Lower leg skin (tissue), 3 donors: ENCODE results near the gene B3GLCT.

Experiments used
- CTCF ChIP-seq, 3 donors: fragments of 450-650 bp; IDR thresholded peaks; one replicate each; pipeline ENCODE4 v1.5.1; 2016; ENCODE audit warnings: antibody characterized with exemption in 3 of 3, mild to moderate bottlenecking in 3 of 3, moderate library complexity in 2 of 3
- POLR2A ChIP-seq, 2 donors: fragments of 450-650 bp; IDR thresholded peaks; one replicate each; pipeline ENCODE4 v1.6.1; 2016 to 2017; ENCODE audit warnings: antibody characterized with exemption in 2 of 2, mild to moderate bottlenecking in 1 of 2, moderate library complexity in 1 of 2

DNA sequence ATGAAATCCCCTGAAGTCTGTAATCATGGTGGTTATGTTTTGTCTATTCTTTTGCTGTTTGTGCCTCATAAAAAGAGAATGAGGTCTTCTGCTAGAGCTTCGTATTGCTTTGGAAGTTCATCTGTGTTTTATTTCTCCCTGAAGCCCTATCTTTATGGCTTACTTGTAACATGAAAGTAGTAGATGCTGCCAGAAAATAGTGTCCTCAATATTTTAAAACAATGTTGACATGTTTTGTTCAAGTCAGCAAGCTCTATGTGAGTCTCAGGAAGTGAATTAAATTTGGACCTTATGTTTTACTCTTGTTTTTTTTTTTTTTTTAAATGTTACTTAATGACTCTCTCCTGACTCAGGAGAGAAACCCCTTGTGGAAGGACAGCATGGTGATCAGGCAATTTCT, 130.5 kb downstream of the B3GLCT start:
- TF ChIP-seq POLR2A (IDR thresholded peaks at IDR 0.05) (no peak), CTCF (IDR thresholded peaks at IDR 0.05) (no peak)
